HepG2 (cell line): Measurements from ENCODE around the gene GSTA1. TPM values are rescaled to one million over a fixed set of nuclear protein-coding genes. Genes with fewer than 3 reads are reported as not detected.
"Not testable (repeated sequence)": the region's sequence is repeated elsewhere in the genome, so short reads cannot be mapped to it uniquely, and the experiment has no call there.

Experiments
- ATAC-seq: fragments of 200-7000 bp; cut with Tn5 transposase; 3 replicates; pipeline ENCODE4 v1.9.1; 2020; ENCODE audit warnings: mild to moderate bottlenecking, moderate library complexity
- BruUV-seq: library from RNA; stranded (reverse); fragments of 400-500 nt; replicated peaks from 2 replicates; lab custom pipeline; 2021; lab: Mats Ljungman, UMichigan
- CTCF ChIA-PET: fragments of 300-600 bp; formaldehyde crosslinking; extraction: SDS; loops from one replicate; lab custom pipeline; 2021; ENCODE audit warnings: low total read pairs, inconsistent platforms, low intra/inter-chr PET ratio; lab: Yijun Ruan, JAX
- POLR2A ChIA-PET: fragments of 350-600 bp; sonication (Branson Sonifier 250); formaldehyde crosslinking; loops from one replicate; lab custom pipeline; 2020; ENCODE audit warnings: antibody characterized with exemption, inconsistent platforms; lab: Yijun Ruan, JAX
- DNase-seq: peaks from one replicate; pipeline ENCODE4 v3.0.0-alpha.2; 2015; ENCODE audit warnings: low spot score
- FAIRE-seq: peaks from 3 replicates; lab custom pipeline; 2011; peaks lifted over from hg19 to GRCh38; lab: Jason Lieb, UNC
- H2AFZ ChIP-seq: one replicate; pipeline ENCODE4 v1.6.1; 2011; ENCODE audit warnings: low read length, inconsistent platforms
- H3K27ac ChIP-seq: fragments of 300-600 bp; 3 replicates; pipeline ENCODE4 v1.8.0; 2011; ENCODE audit warnings: mixed run types, mild to moderate bottlenecking, mixed read lengths, low read length, inconsistent platforms; ENCODE audit not compliant: insufficient read depth; ENCODE audit errors: extremely low read length
- H3K27me3 ChIP-seq, 2 experiments: fragments of 200-600 bp in 1 of 2; 2 replicates in 1 of 2; 3 replicates in 1 of 2; pipeline versions ENCODE4 v1.6.0 to v1.8.0; 2011; ENCODE audit warnings: low read length in 2 of 2, mild to moderate bottlenecking in 2 of 2, moderate library complexity in 2 of 2, inconsistent platforms in 1 of 2; ENCODE audit not compliant: insufficient read depth in 2 of 2, control insufficient read depth in 1 of 2
- H3K36me3 ChIP-seq, 2 experiments: fragments of 200-600 bp in 1 of 2; replicated peaks in 1 of 2; 2 replicates in 1 of 2; 3 replicates in 1 of 2; pipeline versions ENCODE4 v1.5.1 to v1.8.0; 2011; ENCODE audit warnings: low read length in 2 of 2, inconsistent platforms in 1 of 2; ENCODE audit not compliant: insufficient read depth in 2 of 2, control insufficient read depth in 1 of 2
- H3K4me1 ChIP-seq: 2 replicates; pipeline ENCODE4 v1.5.1; 2012; ENCODE audit warnings: low read length, inconsistent platforms; ENCODE audit not compliant: insufficient read depth
- H3K4me2 ChIP-seq: 2 replicates; pipeline ENCODE4 v1.6.0; 2011; ENCODE audit warnings: low read depth, low read length, inconsistent platforms
- H3K4me3 ChIP-seq, 3 experiments: fragments of 200-600 bp in 1 of 3; sonication (generic), shearing (Covaris generic) in 1 of 3; replicated peaks in 1 of 3; 2 replicates each; pipeline ENCODE4 v1.5.1; 2011 to 2016; ENCODE audit warnings: low read length in 3 of 3, inconsistent platforms in 2 of 3, low read depth in 2 of 3, mild to moderate bottlenecking in 2 of 3, control low read depth in 1 of 3, mixed read lengths in 1 of 3; ENCODE audit not compliant: insufficient read depth in 1 of 3
- H3K79me2 ChIP-seq: one replicate; pipeline ENCODE4 v1.6.1; 2011; ENCODE audit warnings: low read length, inconsistent platforms; ENCODE audit not compliant: insufficient read depth
- H3K9ac ChIP-seq: 2 replicates; pipeline ENCODE4 v1.6.0; 2011; ENCODE audit warnings: mild to moderate bottlenecking, low read depth, low read length, inconsistent platforms; ENCODE audit not compliant: insufficient read depth
- H3K9me3 ChIP-seq: 2 replicates; pipeline ENCODE4 v1.5.1; 2012; ENCODE audit warnings: mild to moderate bottlenecking, low read length
- H4K20me1 ChIP-seq: 2 replicates; pipeline ENCODE4 v1.6.0; 2011; ENCODE audit warnings: inconsistent platforms, mild to moderate bottlenecking, low read length, moderate library complexity; ENCODE audit not compliant: insufficient read depth
- ARID5B ChIP-seq: IDR thresholded peaks from 2 replicates; pipeline ENCODE4 v1.4.0; 2020; ENCODE audit warnings: mild to moderate bottlenecking, missing genetic modification reagents
- HNF1A ChIP-seq, 2 experiments: sonication (generic) in 1 of 2; formaldehyde crosslinking in 1 of 2; IDR thresholded peaks; 2 replicates each; pipeline versions ENCODE4 v1.4.0 to v1.6.1; 2016 to 2020; ENCODE audit warnings: borderline replicate concordance in 1 of 2, low read depth in 1 of 2, mild to moderate bottlenecking in 1 of 2, missing genetic modification reagents in 1 of 2
- MAFF ChIP-seq: IDR thresholded peaks from 2 replicates; pipeline ENCODE4 v1.6.1; 2011; ENCODE audit warnings: low read depth, low read length, improper control_type of control experiment
- MAFK ChIP-seq, 2 experiments: IDR thresholded peaks in 1 of 2; conservative IDR thresholded peaks in 1 of 2; 2 replicates each; pipeline ENCODE4 v1.6.1; 2011; ENCODE audit warnings: improper control_type of control experiment in 2 of 2, low read length in 2 of 2
- SOX13 ChIP-seq, 3 experiments: fragments of 450-650 bp in 1 of 3; sonication (generic) in 1 of 3; formaldehyde crosslinking in 1 of 3; IDR thresholded peaks in 2 of 3; conservative IDR thresholded peaks in 1 of 3; 2 replicates each; pipeline versions ENCODE4 v1.5.0 to v1.6.1; 2016 to 2020; ENCODE audit warnings: antibody characterized with exemption in 1 of 3, mild to moderate bottlenecking in 1 of 3, missing compliant biosample characterization in 1 of 3, missing genetic modification reagents in 1 of 3, moderate library complexity in 1 of 3
- STAG1 ChIP-seq: sonication (generic); formaldehyde crosslinking; IDR thresholded peaks from 2 replicates; pipeline ENCODE4 v1.4.0; 2020; ENCODE audit warnings: missing genetic modification reagents
- THRA ChIP-seq: sonication (generic); formaldehyde crosslinking; IDR thresholded peaks from 2 replicates; pipeline ENCODE4 v1.4.0; 2020; ENCODE audit warnings: missing genetic modification reagents, borderline replicate concordance
- ZMYM4 ChIP-seq: sonication (generic); formaldehyde crosslinking; IDR thresholded peaks from 2 replicates; pipeline ENCODE4 v1.8.1; 2023; ENCODE audit warnings: mild to moderate bottlenecking, missing genetic modification reagents
- ZNF644 ChIP-seq: IDR thresholded peaks from 2 replicates; pipeline ENCODE4 v1.6.1; 2016; ENCODE audit warnings: low read depth
- WGBS: methylation state at CpG from one replicate; pipeline ENCODE4 v1.1.6; 2017; ENCODE audit warnings: low lambda C conversion rate; 5-methylcytosine and 5-hydroxymethylcytosine counted together
- in situ Hi-C: cut with HindIII; loops from 2 replicates; pipeline ENCODE4 v1.10.0; 2017; ENCODE audit warnings: low pct_unique_long_range_greater_than_20kb; ENCODE audit not compliant: extremely low pct_ligation_motif_present
- intact Hi-C: fragments of 100-400 bp; cut with micrococcal nuclease; formaldehyde crosslinking; loops from one replicate; pipeline ENCODE4 v1.10.0; 2022; ENCODE audit not compliant: unreplicated experiment
- polyA plus RNA-seq, 8 experiments: library from polyadenylated mRNA; depleted of rRNA in 3 of 8; stranded (reverse) in 7 of 8; unstranded in 1 of 8; fragments of >200 nt; fragmentation: Illumina TruSeq in 4 of 8; extraction: Trizol in 4 of 8; gene quantifications; 2 replicates each; pipeline versions ENCODE4 v1.2.1 to v1.2.3, GENCODE V29; 2011 to 2016; ENCODE audit warnings: low read depth in 4 of 8, missing spikeins in 1 of 8, mixed read lengths in 1 of 8; ENCODE audit not compliant: insufficient read depth in 1 of 8
- total RNA-seq, 5 experiments: library from RNA; depleted of rRNA; stranded (reverse); fragments of >200 nt; fragmentation: Illumina TruSeq; extraction: Trizol; gene quantifications; 2 replicates each; pipeline ENCODE4 v1.2.3, GENCODE V29; 2016; ENCODE audit warnings: low read depth in 1 of 5

Gene GSTA1
- total and polyA plus RNA-seq, 2 of the 13 experiments (the other 11 are each of a cell fraction or from before 2014, with no cell fraction given), result 6.2 to 282 TPM

GRCh38 chr6:52763322-52763916, 40.2 kb downstream of the GSTA1 start, which contains the start of gene GSTA2:
Gene GSTA2, minus strand, starts transcription at chr6:52763475. Its CDS starts 5,528 bp downstream, at chr6:52757947.
- peak; percentile 27 for DNase-seq
- H3K4me2 ChIP-seq; FAIRE-seq; H4K20me1 ChIP-seq; H3K9ac ChIP-seq; H3K79me2 ChIP-seq; H3K9me3 ChIP-seq; H2AFZ ChIP-seq; CTCF ChIA-PET; in situ Hi-C loops; H3K4me3 ChIP-seq; ATAC-seq; H3K27me3 ChIP-seq; BruUV-seq; H3K36me3 ChIP-seq; TF ChIP-seq HNF1A (CRISPR knock-in tag; IDR thresholded peaks at IDR 0.05; ENCODE audit: borderline replicate concordance); SOX13 (IDR thresholded peaks at IDR 0.05): not testable (repeated sequence)
- 36% methylated on average over 2 of the region's 2 CpGs for WGBS
- intact Hi-C loops, result loop anchor here (5.0 kb wide), 1 partner anchor 36 kb away; no protein-coding TSS in a partner anchor
- TF ChIP-seq ARID5B (CRISPR knock-in tag) (0 out of 2 replicates have a peak, but pooled peaks have one; percentile 30), MAFK (conservative IDR thresholded peaks at IDR 0.05 in 1 of 2, IDR thresholded peaks at IDR 0.05 in 1 of 2; ENCODE audit: low read length in 2 of 2) (peak; percentile 94 to 95), ZNF644 (CRISPR knock-in tag) (0 out of 2 replicates have a peak, but pooled peaks have one; percentile 35), HNF1A (IDR thresholded peaks at IDR 0.05; ENCODE audit: low read depth) (peak; percentile 14; the same call in 1 of the 2 replicates), MAFF (peak; percentile 95), STAG1 (peak; percentile 35), THRA (peak; percentile 37; the same call in 1 of the 2 replicates), ZMYM4 (CRISPR knock-in tag) (peak; percentile 49), SOX13 (CRISPR knock-in tag; conservative IDR thresholded peaks at IDR 0.05 in 1 of 2, IDR thresholded peaks at IDR 0.05 in 1 of 2) (peak in 1 of 2 experiments; percentile 49; a peak in 2 of 4 replicates)
- Histone ChIP-seq H3K27ac (peak within 1 kb of the TSS; percentile 50), H3K4me1 (peaks cover 46% of the 10 kb centered on the region)
- POLR2A ChIA-PET, result interaction anchor here (1.0 kb wide), 1 partner anchor 38 kb away, joined by 3 read pairs; no protein-coding TSS in a partner anchor
